ENCODE results near the gene ST6GALNAC6. TPM values are rescaled to one million over a fixed set of nuclear protein-coding genes. Genes with fewer than 3 reads are reported as not detected.
"Not testable (repeated sequence)": the region's sequence is repeated elsewhere in the genome, so short reads cannot be mapped to it uniquely, and the experiment has no call there.

ST6GALNAC6 gene
- total RNA-seq, 1 donor = 85.0 TPM

GRCh38 chr9:127884976-127885490 lies 14.4 kb downstream of the ST6GALNAC6 start:
- TF ChIP-seq CTCF (IDR thresholded peaks at IDR 0.05; ENCODE audit: insufficient read depth, low read length) = no peak
- no peak for DNase-seq (ENCODE audit: low read depth)
- no peak overlapping the region for H3K4me3 ChIP-seq (ENCODE audit: low read depth, low read length)

DNA sequence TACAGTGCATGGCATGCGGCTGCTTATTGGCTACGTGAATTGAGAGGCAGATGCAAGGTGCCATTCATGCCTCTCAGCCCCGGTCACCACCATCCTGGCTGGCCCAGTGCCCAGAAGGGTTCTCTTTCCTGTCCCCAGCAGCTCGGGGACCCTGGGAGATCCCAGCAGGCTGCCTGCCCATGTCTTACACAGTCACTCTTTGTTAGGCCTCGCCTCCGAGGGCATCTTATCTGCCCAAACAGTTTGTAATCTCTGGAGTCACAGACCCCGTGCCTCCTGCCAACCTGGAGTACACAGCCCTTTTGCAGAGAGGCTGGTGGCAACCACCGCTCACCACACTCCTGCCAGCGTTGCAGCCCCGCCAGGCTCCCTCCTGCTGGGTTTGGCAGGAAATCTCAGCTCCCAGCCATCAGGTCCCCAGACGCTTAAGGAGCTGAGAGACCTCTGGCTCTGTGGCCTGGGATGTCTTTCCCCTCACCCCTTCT lies 14.9 kb downstream of the ST6GALNAC6 start:
- TF ChIP-seq CTCF (IDR thresholded peaks at IDR 0.05; ENCODE audit: insufficient read depth, low read length) = no peak
- DNase-seq (ENCODE audit: low read depth) = no peak
- no peak overlapping the region for H3K4me3 ChIP-seq (ENCODE audit: low read depth, low read length)

GRCh38 chr9:127883959-127884358 lies 15.4 kb downstream of the ST6GALNAC6 start:
- TF ChIP-seq CTCF (IDR thresholded peaks at IDR 0.05; ENCODE audit: insufficient read depth, low read length) = no peak
- DNase-seq (ENCODE audit: low read depth) = no peak
- no peak overlapping the region for H3K4me3 ChIP-seq (ENCODE audit: low read depth, low read length)

DNA sequence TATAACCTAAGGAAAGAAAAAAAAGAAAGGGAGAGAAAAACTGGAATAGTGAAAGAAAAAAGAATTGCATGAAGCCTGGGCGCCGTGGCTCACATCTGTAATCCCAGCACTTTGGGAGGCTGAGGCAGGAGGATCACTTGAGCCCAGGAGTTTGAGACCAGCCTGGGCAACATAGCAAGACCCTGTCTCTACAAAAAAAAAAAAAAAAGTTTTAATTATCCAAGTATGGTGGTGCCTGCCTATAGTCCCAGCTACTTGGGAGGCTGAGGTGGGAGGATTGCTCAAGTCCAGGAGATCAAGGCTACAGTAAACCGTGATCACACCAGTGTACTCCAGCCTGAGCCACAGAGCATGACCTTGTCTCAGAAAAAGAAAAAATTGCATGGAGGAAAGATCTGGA lies 17.7 kb downstream of the ST6GALNAC6 start:
- DNase-seq (ENCODE audit: low read depth) = not testable (repeated sequence)

GRCh38 chr9:127880143-127880542 lies 19.3 kb downstream of the ST6GALNAC6 start:
- no peak for DNase-seq (ENCODE audit: low read depth)
- no peak for TF ChIP-seq CTCF (IDR thresholded peaks at IDR 0.05; ENCODE audit: insufficient read depth, low read length)
- H3K4me3 ChIP-seq (ENCODE audit: low read depth, low read length) = no peak overlapping the region

More for the DNA sequence above, 17.7 kb downstream of the ST6GALNAC6 start:
- not testable (repeated sequence) for H3K4me3 ChIP-seq (ENCODE audit: low read depth, low read length)

DNA sequence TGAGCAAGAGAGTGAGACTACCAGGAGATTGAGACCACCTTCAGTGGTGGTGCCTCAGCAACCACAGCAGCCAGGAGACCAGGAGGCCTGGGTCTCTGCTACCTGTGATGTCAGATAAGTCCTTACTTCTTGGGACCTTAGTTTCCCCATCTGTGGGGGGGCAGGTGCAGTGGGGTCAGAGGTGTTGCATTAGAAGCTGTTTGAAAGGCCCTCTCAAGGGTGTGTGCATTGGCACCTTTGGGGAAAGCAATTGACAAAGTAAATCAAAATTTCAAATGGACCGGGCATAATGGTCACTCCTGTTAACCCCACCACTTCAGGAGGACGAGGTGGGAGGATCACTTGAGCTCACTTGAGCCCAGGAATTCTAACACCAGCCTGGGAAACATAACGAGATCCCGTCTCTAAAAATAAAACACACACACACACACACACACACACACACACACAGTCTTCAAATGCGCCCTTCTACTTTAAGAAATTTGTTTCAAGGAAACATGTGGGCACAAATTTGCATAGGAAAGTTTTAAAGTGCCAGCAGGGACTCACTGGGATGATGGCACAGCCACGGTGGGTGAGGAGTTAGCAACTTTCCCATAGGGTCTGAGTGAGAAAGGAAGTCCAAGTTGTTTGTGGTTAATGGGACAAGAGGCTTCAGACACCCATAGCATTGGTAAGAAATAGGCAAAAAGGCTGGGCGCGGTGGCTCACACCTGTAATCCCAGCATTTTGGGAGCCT lies 20.6 kb downstream of the ST6GALNAC6 start:
- TF ChIP-seq CTCF (IDR thresholded peaks at IDR 0.05; ENCODE audit: insufficient read depth, low read length) = no peak

DNA sequence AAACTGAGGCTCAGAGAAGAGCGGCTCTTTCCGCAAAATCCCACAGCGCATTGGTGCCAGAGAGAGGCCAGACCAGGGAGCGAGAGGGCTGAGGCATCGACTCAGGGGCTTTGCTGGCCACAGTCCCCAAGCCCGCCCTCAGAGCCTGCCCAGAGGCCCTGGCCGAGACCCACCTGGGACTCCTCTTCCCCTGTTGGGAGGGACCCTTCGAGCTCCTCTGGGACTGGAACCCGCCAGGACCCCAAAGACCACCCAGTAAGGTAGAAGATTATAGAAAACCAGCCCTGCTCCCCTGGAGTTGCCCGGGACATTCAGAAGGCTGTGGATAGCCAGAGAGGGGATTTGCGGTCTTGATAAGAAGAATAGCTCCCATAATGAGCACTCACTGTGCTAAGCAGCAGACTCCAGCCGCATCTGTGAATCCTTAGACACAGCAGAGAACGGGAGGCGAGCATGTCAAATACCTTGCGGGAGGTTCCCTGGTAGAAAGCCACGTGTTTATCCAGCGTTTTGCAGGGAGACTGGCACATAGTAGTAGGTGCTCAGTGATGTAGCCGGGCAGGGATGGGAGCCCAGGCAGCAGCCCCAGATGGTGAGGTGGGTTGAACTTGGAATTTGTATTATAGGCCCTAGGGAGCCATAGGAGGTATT lies 21.3 kb downstream of the ST6GALNAC6 start:
- peak overlapping the region; percentile 74 for H3K4me3 ChIP-seq (ENCODE audit: low read depth, low read length)
- TF ChIP-seq CTCF (IDR thresholded peaks at IDR 0.05; ENCODE audit: insufficient read depth, low read length) = no peak
- no peak for DNase-seq (ENCODE audit: low read depth)

More for the DNA sequence above, 20.6 kb downstream of the ST6GALNAC6 start:
- DNase-seq (ENCODE audit: low read depth) = no peak
- H3K4me3 ChIP-seq (ENCODE audit: low read depth, low read length) = no peak overlapping the region
